WTC11 (cell line): ENCODE measurements around the gene SHROOM3. TPM values are rescaled to one million over a fixed set of nuclear protein-coding genes. Genes with fewer than 3 reads are reported as not detected.

Experiments
- ATAC-seq: fragments of 200-7000 bp; cut with Tn5 transposase; 2 replicates; pipeline ENCODE4 v1.10.0; 2021; ENCODE audit warnings: mild to moderate bottlenecking, moderate library complexity
- CTCF ChIA-PET: fragments of 300-600 bp; sonication (Branson Sonifier 250); formaldehyde crosslinking; loops from one replicate; lab custom pipeline; 2021; ENCODE audit warnings: antibody characterized with exemption; lab: Charles Lee
- POLR2A ChIA-PET: fragments of 350-600 bp; sonication (Branson Sonifier 250); formaldehyde crosslinking; loops from one replicate; lab custom pipeline; 2021; ENCODE audit warnings: antibody characterized with exemption; lab: Charles Lee
- DNase-seq: peaks from one replicate; pipeline ENCODE4 v3.0.0; 2021; ENCODE audit warnings: low spot score
- H3K27ac Mint-ChIP-seq: 2 replicates; pipeline ENCODE4 v1.8.0; 2021; ENCODE audit warnings: mixed read lengths
- H3K27me3 Mint-ChIP-seq: 2 replicates; pipeline ENCODE4 v1.8.0; 2021; ENCODE audit warnings: low read depth, mild to moderate bottlenecking, moderate library complexity, mixed read lengths
- H3K36me3 Mint-ChIP-seq: 2 replicates; pipeline ENCODE4 v1.8.0; 2021; ENCODE audit warnings: mixed read lengths
- H3K4me1 Mint-ChIP-seq: 2 replicates; pipeline ENCODE4 v1.8.0; 2022; ENCODE audit warnings: mixed read lengths
- H3K4me3 Mint-ChIP-seq: 2 replicates; pipeline ENCODE4 v1.8.0; 2021; ENCODE audit warnings: mild to moderate bottlenecking, moderate library complexity, mixed read lengths
- H3K9me3 Mint-ChIP-seq: 2 replicates; pipeline ENCODE4 v1.8.0; 2021; ENCODE audit warnings: mixed read lengths
- CREB1 ChIP-seq: sonication (generic); formaldehyde crosslinking; IDR thresholded peaks from 2 replicates; pipeline ENCODE4 v1.8.0; 2023; ENCODE audit warnings: mild to moderate bottlenecking, missing genetic modification reagents
- CREM ChIP-seq: sonication (generic); formaldehyde crosslinking; IDR thresholded peaks from 2 replicates; pipeline ENCODE4 v1.8.1; 2022; ENCODE audit warnings: mild to moderate bottlenecking, missing genetic modification reagents, moderate library complexity
- EMX1 ChIP-seq: fragments of 250-450 bp; sonication (Bioruptor Pico); IDR thresholded peaks from 2 replicates; pipeline ENCODE4 v1.8.0; 2021; ENCODE audit warnings: mild to moderate bottlenecking
- FOXK1 ChIP-seq: sonication (generic); formaldehyde crosslinking; IDR thresholded peaks from 2 replicates; pipeline ENCODE4 v1.8.0; 2022; ENCODE audit warnings: mild to moderate bottlenecking, moderate library complexity, missing genetic modification reagents
- HMGA2 ChIP-seq: fragments of 250-450 bp; sonication (Bioruptor Pico); IDR thresholded peaks from 2 replicates; pipeline ENCODE4 v1.4.0; 2021; ENCODE audit warnings: mild to moderate bottlenecking, moderate library complexity
- JAZF1 ChIP-seq: fragments of 250-450 bp; sonication (Bioruptor Pico); IDR thresholded peaks from 2 replicates; pipeline ENCODE4 v1.9.0; 2021; ENCODE audit warnings: moderate library complexity, mild to moderate bottlenecking, inconsistent platforms
- JUN ChIP-seq: sonication (generic); formaldehyde crosslinking; IDR thresholded peaks from 2 replicates; pipeline ENCODE4 v1.8.0; 2023; ENCODE audit warnings: mild to moderate bottlenecking, missing genetic modification reagents
- KAT7 ChIP-seq: sonication (generic); formaldehyde crosslinking; IDR thresholded peaks from 2 replicates; pipeline ENCODE4 v1.8.1; 2023; ENCODE audit warnings: missing genetic modification reagents, mild to moderate bottlenecking, borderline replicate concordance
- MLX ChIP-seq: sonication (generic); formaldehyde crosslinking; IDR thresholded peaks from 2 replicates; pipeline ENCODE4 v1.8.1; 2023; ENCODE audit warnings: mild to moderate bottlenecking, missing genetic modification reagents, moderate library complexity
- NFATC4 ChIP-seq: fragments of 250-450 bp; sonication (Bioruptor Pico); IDR thresholded peaks from 2 replicates; pipeline ENCODE4 v1.9.0; 2021; ENCODE audit warnings: mild to moderate bottlenecking
- NFE2L1 ChIP-seq: sonication (generic); formaldehyde crosslinking; IDR thresholded peaks from 2 replicates; pipeline ENCODE4 v1.8.1; 2023; ENCODE audit warnings: missing genetic modification reagents
- NR2C2 ChIP-seq: sonication (generic); formaldehyde crosslinking; IDR thresholded peaks from 2 replicates; pipeline ENCODE4 v1.8.0; 2022; ENCODE audit warnings: mild to moderate bottlenecking, missing genetic modification reagents
- SMAD3 ChIP-seq: sonication (generic); formaldehyde crosslinking; IDR thresholded peaks from 2 replicates; pipeline ENCODE4 v1.8.0; 2022; ENCODE audit warnings: missing genetic modification reagents, mild to moderate bottlenecking, borderline replicate concordance
- TEAD1 ChIP-seq: sonication (generic); formaldehyde crosslinking; IDR thresholded peaks from 2 replicates; pipeline ENCODE4 v1.8.0; 2022; ENCODE audit warnings: mild to moderate bottlenecking, missing genetic modification reagents
- TEAD4 ChIP-seq: sonication (generic); formaldehyde crosslinking; IDR thresholded peaks from 2 replicates; pipeline ENCODE4 v1.8.0; 2022; ENCODE audit warnings: mild to moderate bottlenecking, missing genetic modification reagents
- ZNF219 ChIP-seq: sonication (generic); formaldehyde crosslinking; IDR thresholded peaks from 2 replicates; pipeline ENCODE4 v1.8.0; 2023; ENCODE audit warnings: missing genetic modification reagents, mild to moderate bottlenecking, borderline replicate concordance
- ZNF396 ChIP-seq: fragments of 250-450 bp; sonication (Bioruptor Pico); IDR thresholded peaks from 2 replicates; pipeline ENCODE4 v1.8.0; 2021; ENCODE audit warnings: mild to moderate bottlenecking, moderate library complexity, borderline replicate concordance
- ZNF416 ChIP-seq: fragments of 250-450 bp; sonication (Bioruptor Pico); IDR thresholded peaks from 2 replicates; pipeline ENCODE4 v1.9.0; 2021; ENCODE audit warnings: mild to moderate bottlenecking, inconsistent platforms
- total RNA-seq: library from RNA; stranded (reverse); gene quantifications from 3 replicates; pipeline ENCODE4 v1.2.3, GENCODE V29; 2021
- TF ChIP-seq, protein P1 (sequence below): sonication (generic); formaldehyde crosslinking; IDR thresholded peaks from 2 replicates; pipeline ENCODE4 v1.8.1; 2023; ENCODE audit warnings: mild to moderate bottlenecking, moderate library complexity, missing genetic modification reagents
- TF ChIP-seq, protein P2 (sequence below): sonication (generic); formaldehyde crosslinking; IDR thresholded peaks from 2 replicates; pipeline ENCODE4 v1.8.1; 2022; ENCODE audit warnings: low read depth, mild to moderate bottlenecking, moderate library complexity, missing genetic modification reagents, borderline replicate concordance
- TF ChIP-seq, protein P3 (sequence below): sonication (generic); formaldehyde crosslinking; IDR thresholded peaks from 2 replicates; pipeline ENCODE4 v1.8.0; 2022; ENCODE audit warnings: missing genetic modification reagents
- TF ChIP-seq, protein P4 (sequence below): sonication (generic); formaldehyde crosslinking; IDR thresholded peaks from 2 replicates; pipeline ENCODE4 v1.8.1; 2023; ENCODE audit warnings: mild to moderate bottlenecking, missing genetic modification reagents, moderate library complexity

The SHROOM3 gene
- total RNA-seq, 1 experiment from 2014 or later = 71.9 TPM

- TF ChIP-seq MLX (CRISPR knock-in tag) = no peak
- TF ChIP-seq, all 79 proteins: peak for 0
Observed at GRCh38 chr4:76458297-76458696, 23.3 kb downstream of the SHROOM3 start (continued).

- CTCF ChIA-PET = interaction anchor here (1.0 to 2.3 kb wide), 4 partner anchors 11 to 46 kb away, joined by 4 to 9 read pairs (median 7); partner anchors contain the start of gene SHROOM3
- POLR2A ChIA-PET = interaction anchor here (1.0 kb wide), 1 partner anchor 25 kb away, joined by 3 read pairs; no protein-coding TSS in a partner anchor
- peak; percentile 42 for DNase-seq
Observed at GRCh38 chr4:76458825-76459224, 23.8 kb downstream of the SHROOM3 start.

GRCh38 chr4:76459291-76459723, 24.3 kb downstream of the SHROOM3 start:
- DNase-seq (peak; percentile 60), ATAC-seq (peak; percentile 98)
- ChIA-PET CTCF (interaction anchor here (1.0 to 2.3 kb wide), 4 partner anchors 10 to 46 kb away, joined by 4 to 9 read pairs (median 7); partner anchors contain the start of gene SHROOM3), POLR2A (interaction anchor here (1.0 kb wide), 1 partner anchor 26 kb away, joined by 3 read pairs; no protein-coding TSS in a partner anchor)
- Mint-ChIP-seq H3K36me3 (peaks cover 29% of the 10 kb centered on the region), H3K4me1 (peaks cover 35% of the 10 kb centered on the region), H3K9me3 (peaks cover 28% of the 10 kb centered on the region), H3K27me3 (no peaks in the 10 kb centered on the region; the same call in 1 of the 2 replicates), H3K4me3 (peak overlapping the region; percentile 34), H3K27ac (peak overlapping the region; percentile 96)
- TF ChIP-seq TEAD1 (CRISPR knock-in tag) = peak; percentile 94; the same call in 1 of the 2 replicates
- TF ChIP-seq NFATC4 = no peak
- TF ChIP-seq, protein P1, sequence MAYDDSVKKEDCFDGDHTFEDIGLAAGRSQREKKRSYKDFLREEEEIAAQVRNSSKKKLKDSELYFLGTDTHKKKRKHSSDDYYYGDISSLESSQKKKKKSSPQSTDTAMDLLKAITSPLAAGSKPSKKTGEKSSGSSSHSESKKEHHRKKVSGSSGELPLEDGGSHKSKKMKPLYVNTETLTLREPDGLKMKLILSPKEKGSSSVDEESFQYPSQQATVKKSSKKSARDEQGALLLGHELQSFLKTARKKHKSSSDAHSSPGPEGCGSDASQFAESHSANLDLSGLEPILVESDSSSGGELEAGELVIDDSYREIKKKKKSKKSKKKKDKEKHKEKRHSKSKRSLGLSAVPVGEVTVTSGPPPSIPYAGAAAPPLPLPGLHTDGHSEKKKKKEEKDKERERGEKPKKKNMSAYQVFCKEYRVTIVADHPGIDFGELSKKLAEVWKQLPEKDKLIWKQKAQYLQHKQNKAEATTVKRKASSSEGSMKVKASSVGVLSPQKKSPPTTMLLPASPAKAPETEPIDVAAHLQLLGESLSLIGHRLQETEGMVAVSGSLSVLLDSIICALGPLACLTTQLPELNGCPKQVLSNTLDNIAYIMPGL (CRISPR knock-in tag) = no peak
- TF ChIP-seq HMGA2 (CRISPR knock-in tag) = no peak
- peak; percentile 76; the same call in 1 of the 2 replicates for TF ChIP-seq NFE2L1 (CRISPR knock-in tag)

More at GRCh38 chr4:76458825-76459224, 23.8 kb downstream of the SHROOM3 start:
- Mint-ChIP-seq H3K36me3 (peaks cover 24% of the 10 kb centered on the region), H3K27me3 (no peaks in the 10 kb centered on the region; the same call in 1 of the 2 replicates), H3K9me3 (peaks cover 23% of the 10 kb centered on the region), H3K4me1 (peaks cover 35% of the 10 kb centered on the region), H3K4me3 (peak overlapping the region; percentile 34), H3K27ac (peak overlapping the region; percentile 96)
- no peak for TF ChIP-seq ZNF416
- no peak for TF ChIP-seq ZNF396 (CRISPR knock-in tag)
- TF ChIP-seq, protein P2, sequence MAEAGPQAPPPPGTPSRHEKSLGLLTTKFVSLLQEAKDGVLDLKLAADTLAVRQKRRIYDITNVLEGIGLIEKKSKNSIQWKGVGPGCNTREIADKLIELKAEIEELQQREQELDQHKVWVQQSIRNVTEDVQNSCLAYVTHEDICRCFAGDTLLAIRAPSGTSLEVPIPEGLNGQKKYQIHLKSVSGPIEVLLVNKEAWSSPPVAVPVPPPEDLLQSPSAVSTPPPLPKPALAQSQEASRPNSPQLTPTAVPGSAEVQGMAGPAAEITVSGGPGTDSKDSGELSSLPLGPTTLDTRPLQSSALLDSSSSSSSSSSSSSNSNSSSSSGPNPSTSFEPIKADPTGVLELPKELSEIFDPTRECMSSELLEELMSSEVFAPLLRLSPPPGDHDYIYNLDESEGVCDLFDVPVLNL (CRISPR knock-in tag) = no peak
- TF ChIP-seq JAZF1 (CRISPR knock-in tag) = no peak
- TF ChIP-seq, protein P1 (CRISPR knock-in tag) = no peak
- TF ChIP-seq JUN (CRISPR knock-in tag) = no peak
- TF ChIP-seq KAT7 = no peak
- no peak for TF ChIP-seq HMGA2 (CRISPR knock-in tag)
- no peak for TF ChIP-seq SMAD3 (CRISPR knock-in tag)
- TF ChIP-seq CREM (CRISPR knock-in tag) = no peak
- TF ChIP-seq TEAD4 (CRISPR knock-in tag) = no peak
- TF ChIP-seq, protein P3, sequence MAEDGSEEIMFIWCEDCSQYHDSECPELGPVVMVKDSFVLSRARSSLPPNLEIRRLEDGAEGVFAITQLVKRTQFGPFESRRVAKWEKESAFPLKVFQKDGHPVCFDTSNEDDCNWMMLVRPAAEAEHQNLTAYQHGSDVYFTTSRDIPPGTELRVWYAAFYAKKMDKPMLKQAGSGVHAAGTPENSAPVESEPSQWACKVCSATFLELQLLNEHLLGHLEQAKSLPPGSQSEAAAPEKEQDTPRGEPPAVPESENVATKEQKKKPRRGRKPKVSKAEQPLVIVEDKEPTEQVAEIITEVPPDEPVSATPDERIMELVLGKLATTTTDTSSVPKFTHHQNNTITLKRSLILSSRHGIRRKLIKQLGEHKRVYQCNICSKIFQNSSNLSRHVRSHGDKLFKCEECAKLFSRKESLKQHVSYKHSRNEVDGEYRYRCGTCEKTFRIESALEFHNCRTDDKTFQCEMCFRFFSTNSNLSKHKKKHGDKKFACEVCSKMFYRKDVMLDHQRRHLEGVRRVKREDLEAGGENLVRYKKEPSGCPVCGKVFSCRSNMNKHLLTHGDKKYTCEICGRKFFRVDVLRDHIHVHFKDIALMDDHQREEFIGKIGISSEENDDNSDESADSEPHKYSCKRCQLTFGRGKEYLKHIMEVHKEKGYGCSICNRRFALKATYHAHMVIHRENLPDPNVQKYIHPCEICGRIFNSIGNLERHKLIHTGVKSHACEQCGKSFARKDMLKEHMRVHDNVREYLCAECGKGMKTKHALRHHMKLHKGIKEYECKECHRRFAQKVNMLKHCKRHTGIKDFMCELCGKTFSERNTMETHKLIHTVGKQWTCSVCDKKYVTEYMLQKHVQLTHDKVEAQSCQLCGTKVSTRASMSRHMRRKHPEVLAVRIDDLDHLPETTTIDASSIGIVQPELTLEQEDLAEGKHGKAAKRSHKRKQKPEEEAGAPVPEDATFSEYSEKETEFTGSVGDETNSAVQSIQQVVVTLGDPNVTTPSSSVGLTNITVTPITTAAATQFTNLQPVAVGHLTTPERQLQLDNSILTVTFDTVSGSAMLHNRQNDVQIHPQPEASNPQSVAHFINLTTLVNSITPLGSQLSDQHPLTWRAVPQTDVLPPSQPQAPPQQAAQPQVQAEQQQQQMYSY (CRISPR knock-in tag) = no peak
- TF ChIP-seq, protein P4, sequence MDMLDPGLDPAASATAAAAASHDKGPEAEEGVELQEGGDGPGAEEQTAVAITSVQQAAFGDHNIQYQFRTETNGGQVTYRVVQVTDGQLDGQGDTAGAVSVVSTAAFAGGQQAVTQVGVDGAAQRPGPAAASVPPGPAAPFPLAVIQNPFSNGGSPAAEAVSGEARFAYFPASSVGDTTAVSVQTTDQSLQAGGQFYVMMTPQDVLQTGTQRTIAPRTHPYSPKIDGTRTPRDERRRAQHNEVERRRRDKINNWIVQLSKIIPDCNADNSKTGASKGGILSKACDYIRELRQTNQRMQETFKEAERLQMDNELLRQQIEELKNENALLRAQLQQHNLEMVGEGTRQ = no peak
- no peak for TF ChIP-seq FOXK1 (CRISPR knock-in tag)
- TF ChIP-seq ZNF219 (CRISPR knock-in tag) = no peak
- no peak for TF ChIP-seq NR2C2 (CRISPR knock-in tag)
- no peak for TF ChIP-seq CREB1 (CRISPR knock-in tag)
- no peak for TF ChIP-seq EMX1 (CRISPR knock-in tag)
- ATAC-seq = peak; percentile 6; the same call in 1 of the 2 replicates
